Muscle layer of duodenum (tissue), 2 donors: ENCODE results near the gene C10orf62.

Experiments used
- H3K27ac ChIP-seq: one replicate; pipeline ENCODE4 v1.7.0; 2013; ENCODE audit warnings: mild to moderate bottlenecking, low read length
- H3K27me3 ChIP-seq: one replicate; pipeline ENCODE4 v1.7.0; 2013; ENCODE audit warnings: low read depth, mild to moderate bottlenecking, control low read depth, low read length
- H3K36me3 ChIP-seq, 2 donors: one replicate each; pipeline ENCODE4 v1.7.0; 2013; ENCODE audit warnings: low read length in 2 of 2, control low read depth in 1 of 2, mild to moderate bottlenecking in 1 of 2; ENCODE audit not compliant: insufficient read depth in 2 of 2, control insufficient read depth in 1 of 2
- H3K4me1 ChIP-seq, 2 donors: one replicate each; pipeline ENCODE4 v1.7.0; 2013; ENCODE audit warnings: low read length in 2 of 2, mild to moderate bottlenecking in 2 of 2, control low read depth in 1 of 2, moderate library complexity in 1 of 2; ENCODE audit not compliant: insufficient read depth in 2 of 2, control insufficient read depth in 1 of 2
- H3K4me3 ChIP-seq, 2 donors: one replicate each; pipeline ENCODE4 v1.7.0; 2013; ENCODE audit warnings: low read length in 2 of 2, low read depth in 1 of 2, mild to moderate bottlenecking in 1 of 2
- H3K9me3 ChIP-seq, 2 donors: one replicate each; pipeline ENCODE4 v1.7.0; 2013; ENCODE audit warnings: low read length in 2 of 2, control low read depth in 1 of 2, mild to moderate bottlenecking in 1 of 2; ENCODE audit not compliant: control insufficient read depth in 1 of 2
- donor health status: healthy.

The C10orf62 gene

GRCh38 chr10:97611473-97611872, 22.0 kb downstream of the C10orf62 start:
- Histone ChIP-seq H3K4me3 (no peak overlapping the region), H3K36me3 (peaks cover 0 to 7% of the 10 kb centered on the region in 2 donors), H3K9me3 (no peaks in the 10 kb centered on the region), H3K27me3 (no peaks in the 10 kb centered on the region), H3K27ac (no peak overlapping the region), H3K4me1 (no peaks in the 10 kb centered on the region)

DNA sequence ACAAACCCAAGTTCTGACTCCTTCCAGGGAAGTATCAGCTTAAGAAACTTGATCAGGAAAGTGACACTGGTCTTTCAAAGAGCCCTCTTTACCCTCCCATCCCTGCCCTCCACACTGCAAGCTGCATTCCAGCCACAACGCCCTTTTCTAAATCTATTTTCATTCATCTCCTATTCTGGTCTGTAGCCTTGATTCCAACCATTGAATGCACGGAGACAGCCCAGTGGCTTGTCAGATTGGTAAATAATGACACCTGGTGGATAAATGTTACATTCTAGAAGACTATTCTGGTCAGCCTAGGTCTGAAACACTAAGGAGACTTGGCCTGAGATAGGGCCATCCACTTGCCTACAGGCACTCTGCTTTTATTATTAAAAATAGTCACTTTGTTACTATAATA, 22.9 kb downstream of the C10orf62 start:
- H3K9me3 ChIP-seq = no peaks in the 10 kb centered on the region
- H3K27me3 ChIP-seq = no peaks in the 10 kb centered on the region
- H3K27ac ChIP-seq = no peak overlapping the region
- no peaks in the 10 kb centered on the region for H3K4me1 ChIP-seq
- H3K4me3 ChIP-seq = no peak overlapping the region
- H3K36me3 ChIP-seq = peaks cover 0 to 7% of the 10 kb centered on the region in 2 donors

DNA sequence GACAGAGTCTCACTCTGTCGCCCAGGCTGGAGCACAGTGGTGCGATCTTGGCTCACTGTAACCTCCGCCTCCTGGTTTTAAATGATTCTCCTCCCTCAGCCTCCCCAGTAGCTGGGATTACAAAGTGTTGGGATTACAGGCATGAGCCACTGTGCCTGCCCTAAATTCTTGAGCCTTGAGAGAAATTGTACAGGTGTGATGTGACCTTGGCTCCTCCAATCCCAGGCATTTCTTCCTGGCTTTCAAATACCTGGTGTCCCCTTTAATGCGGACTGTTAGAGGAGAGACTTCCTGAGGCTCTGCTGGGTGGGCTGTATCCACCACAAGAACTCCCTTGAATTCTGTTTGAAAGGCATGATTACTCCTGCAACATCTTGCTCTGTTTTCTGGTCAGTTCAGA, 28.8 kb downstream of the C10orf62 start:
- Histone ChIP-seq H3K27me3 (no peaks in the 10 kb centered on the region), H3K9me3 (no peaks in the 10 kb centered on the region), H3K36me3 (peaks cover 0 to 7% of the 10 kb centered on the region in 2 donors), H3K4me3 (no peak overlapping the region), H3K4me1 (no peaks in the 10 kb centered on the region), H3K27ac (no peak overlapping the region)

- no peak overlapping the region for H3K4me3 ChIP-seq
- no peaks in the 10 kb centered on the region for H3K27me3 ChIP-seq
- H3K36me3 ChIP-seq = peaks cover 0 to 7% of the 10 kb centered on the region in 2 donors
- no peaks in the 10 kb centered on the region for H3K4me1 ChIP-seq
- H3K27ac ChIP-seq = no peak overlapping the region
- no peaks in the 10 kb centered on the region for H3K9me3 ChIP-seq
Measured at GRCh38 chr10:97618733-97619132, 29.2 kb downstream of the C10orf62 start.

GRCh38 chr10:97623277-97623676, 33.8 kb downstream of the C10orf62 start:
- Histone ChIP-seq H3K27me3 (no peaks in the 10 kb centered on the region), H3K4me1 (no peaks in the 10 kb centered on the region), H3K36me3 (no peaks in the 10 kb centered on the region), H3K4me3 (no peak overlapping the region), H3K9me3 (no peaks in the 10 kb centered on the region), H3K27ac (no peak overlapping the region)

- H3K4me3 ChIP-seq = no peak overlapping the region
- H3K4me1 ChIP-seq = peaks cover 0 to 4% of the 10 kb centered on the region in 2 donors
- H3K36me3 ChIP-seq = no peaks in the 10 kb centered on the region
- H3K27me3 ChIP-seq = no peaks in the 10 kb centered on the region
- H3K27ac ChIP-seq = no peak overlapping the region
- no peaks in the 10 kb centered on the region for H3K9me3 ChIP-seq
Measured at GRCh38 chr10:97627731-97628130, 38.2 kb downstream of the C10orf62 start.

DNA sequence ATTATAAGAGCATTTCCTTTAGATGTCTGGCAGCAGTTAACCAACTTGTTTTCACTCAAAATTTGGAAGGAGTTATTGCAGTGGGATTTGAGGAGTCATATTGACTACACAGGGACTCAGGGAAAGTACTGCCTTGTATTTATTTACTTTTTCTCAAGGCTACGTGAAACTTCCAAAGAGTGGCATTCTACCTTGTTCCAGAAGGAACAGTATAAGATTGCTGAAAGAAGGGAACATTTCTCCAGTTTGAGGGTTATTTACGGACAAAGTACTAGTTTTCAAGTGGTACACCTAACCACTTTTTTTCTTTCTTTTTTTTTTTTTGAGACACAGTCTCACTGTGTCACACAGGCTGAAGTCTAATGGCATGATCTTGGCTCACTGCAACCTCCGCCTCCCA, 38.7 kb downstream of the C10orf62 start:
- Histone ChIP-seq H3K9me3 (no peaks in the 10 kb centered on the region), H3K27ac (no peak overlapping the region), H3K4me1 (peaks cover 0 to 6% of the 10 kb centered on the region in 2 donors), H3K36me3 (no peaks in the 10 kb centered on the region), H3K27me3 (no peaks in the 10 kb centered on the region), H3K4me3 (no peak overlapping the region)

GRCh38 chr10:97629289-97629688, 39.8 kb downstream of the C10orf62 start:
- H3K4me3 ChIP-seq = no peak overlapping the region
- no peaks in the 10 kb centered on the region for H3K9me3 ChIP-seq
- no peaks in the 10 kb centered on the region for H3K27me3 ChIP-seq

GRCh38 chr10:97631098-97631497, 41.6 kb downstream of the C10orf62 start:
- Histone ChIP-seq H3K27ac (no peak overlapping the region), H3K27me3 (no peaks in the 10 kb centered on the region), H3K4me3 (no peak overlapping the region), H3K9me3 (no peaks in the 10 kb centered on the region), H3K36me3 (no peaks in the 10 kb centered on the region), H3K4me1 (peaks cover 0 to 13% of the 10 kb centered on the region in 2 donors)

More at GRCh38 chr10:97629289-97629688, 39.8 kb downstream of the C10orf62 start:
- H3K36me3 ChIP-seq = no peaks in the 10 kb centered on the region
- no peak overlapping the region for H3K27ac ChIP-seq
- H3K4me1 ChIP-seq = peaks cover 0 to 13% of the 10 kb centered on the region in 2 donors

DNA sequence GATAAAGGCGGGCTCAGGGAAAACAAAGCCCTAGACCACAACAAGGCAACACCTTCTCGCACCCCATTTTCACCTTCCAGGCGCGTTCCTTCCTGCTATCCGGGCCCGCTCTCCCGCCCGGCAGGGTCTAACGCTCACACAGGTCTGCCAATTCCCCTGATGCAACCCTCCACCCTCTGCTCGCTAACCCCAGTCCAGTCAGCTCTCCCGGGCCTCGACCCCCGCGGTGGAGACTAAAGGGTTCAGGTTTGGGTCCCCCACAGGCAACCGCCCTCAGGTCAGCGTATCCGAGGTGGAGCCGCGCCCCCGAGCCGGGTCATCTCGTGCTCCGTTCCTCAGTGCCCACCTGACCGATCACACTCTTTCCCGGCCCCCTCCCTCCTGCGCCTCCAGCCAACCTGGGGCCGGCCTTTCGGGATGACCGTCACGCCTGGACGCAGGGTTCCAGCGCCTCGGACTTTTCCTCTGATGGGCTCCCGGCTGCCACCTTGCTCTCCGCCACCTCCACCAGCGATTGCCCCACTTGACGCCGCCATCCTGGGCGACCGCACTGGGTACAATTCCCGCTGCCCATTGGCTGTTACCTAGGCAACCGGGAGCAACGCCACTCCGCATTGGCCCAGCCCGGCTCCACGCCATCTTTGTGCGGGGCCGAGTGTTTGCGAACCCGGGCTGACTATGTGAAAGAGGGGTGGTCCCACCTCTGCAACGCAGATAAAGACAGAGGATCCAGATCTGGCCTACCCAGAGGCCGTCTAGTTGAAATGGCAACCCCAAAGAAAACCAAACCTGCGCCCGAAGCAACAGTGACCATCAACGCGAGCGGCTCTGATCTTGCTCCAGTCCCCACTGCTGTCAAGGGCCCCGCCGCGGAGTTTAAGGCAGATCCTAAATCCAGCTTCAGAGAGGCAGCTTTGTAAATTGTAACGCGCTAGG, 43.7 kb downstream of the C10orf62 start, which contains the start of gene MORN4:
MORN4 (minus strand) TSS at position 552 of the 936 bp plus-strand sequence. CDS start 13,847 bp downstream, outside the sequence.
- no peaks in the 10 kb centered on the region for H3K36me3 ChIP-seq
- no peaks in the 10 kb centered on the region for H3K27me3 ChIP-seq
- peaks cover 0 to 13% of the 10 kb centered on the region in 2 donors for H3K4me1 ChIP-seq
- H3K9me3 ChIP-seq = no peaks in the 10 kb centered on the region
- peak within 1 kb of the TSS; percentile 40 for H3K27ac ChIP-seq
- H3K4me3 ChIP-seq = peak within 1 kb of the TSS; percentile 88 to 91

DNA sequence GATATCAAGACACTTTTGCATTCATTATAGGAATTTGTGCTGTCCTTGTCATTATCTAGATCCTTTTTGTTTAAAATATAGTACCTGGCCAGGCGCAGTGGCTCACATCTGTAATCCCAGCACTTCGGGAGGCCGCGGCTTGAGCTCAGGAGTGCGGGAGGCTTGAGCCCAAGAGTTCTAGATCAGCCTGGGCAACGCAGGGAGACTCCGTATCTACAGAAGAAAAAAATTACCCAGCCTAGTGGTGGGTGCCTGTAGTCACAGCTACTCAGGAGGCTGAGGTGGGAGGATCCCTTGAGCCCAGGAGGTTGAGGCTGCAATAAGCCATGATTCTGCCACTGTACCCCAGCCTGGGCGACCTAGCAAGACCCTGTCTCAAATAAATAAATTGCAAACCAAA, 44.4 kb downstream of the C10orf62 start:
- no peaks in the 10 kb centered on the region for H3K36me3 ChIP-seq
- H3K27me3 ChIP-seq = no peaks in the 10 kb centered on the region
- H3K4me1 ChIP-seq = peaks cover 0 to 13% of the 10 kb centered on the region in 2 donors
- peak overlapping the region; percentile 40 for H3K27ac ChIP-seq
- H3K4me3 ChIP-seq = peak overlapping the region; percentile 88 to 91
- H3K9me3 ChIP-seq = no peaks in the 10 kb centered on the region
